Measurements from ENCODE around the gene ZC3HAV1. TPM values are rescaled to one million over a fixed set of nuclear protein-coding genes. Genes with fewer than 3 reads are reported as not detected.
A peak's percentile ranks its signal among the peaks of the same experiment; 100 is the strongest.

ZC3HAV1 gene
- total and polyA plus RNA-seq, 9 of the 15 experiments (the other 6 are each of a cell fraction or from before 2014, with no cell fraction given), result 11.9 to 40.5 (median 23.9) TPM

- TF ChIP-seq TEAD2 (tag; IDR thresholded peaks at IDR 0.05) (peak; percentile 65), ZFP91 (CRISPR knock-in tag; IDR thresholded peaks at IDR 0.05) (no peak), ZNF121 (CRISPR knock-in tag; conservative IDR thresholded peaks at IDR 0.05) (no peak), ZNF561 (CRISPR knock-in tag; conservative IDR thresholded peaks at IDR 0.05) (no peak), GATAD2B (IDR thresholded peaks at IDR 0.05; ENCODE audit: borderline replicate concordance) (peak; percentile 96), SNRNP70 (optimal IDR thresholded peaks at IDR 0.05; ENCODE audit: low read depth, low read length) (no peak), ZBTB40 (IDR thresholded peaks at IDR 0.05) (peak; percentile 35; the same call in 1 of the 2 replicates), ZBTB40 (CRISPR knock-in tag; IDR thresholded peaks at IDR 0.05) (no peak), PTRF (tag; IDR thresholded peaks at IDR 0.05) (0 out of 2 replicates have a peak, but pooled peaks have one; percentile 8), TAL1 (IDR thresholded peaks at IDR 0.05) (peak; percentile 90), NFATC3 (IDR thresholded peaks at IDR 0.05) (peak; percentile 17; the same call in 1 of the 2 replicates), CCAR2 (IDR thresholded peaks at IDR 0.05; ENCODE audit: low read depth, low read length) (no peak), E2F4 (CRISPR knock-in tag; IDR thresholded peaks at IDR 0.05; ENCODE audit: low read depth) (no peak), PML (IDR thresholded peaks at IDR 0.05; ENCODE audit: low read length) (peak; percentile 90), ZNF239 (CRISPR knock-in tag; IDR thresholded peaks at IDR 0.05) (no peak; the same call in 1 of the 2 replicates), MCM5 (IDR thresholded peaks at IDR 0.05; ENCODE audit: low read depth) (no peak), TAF7 (tag; IDR thresholded peaks at IDR 0.05) (no peak)
These were observed 65.4 kb downstream of the ZC3HAV1 start (continued) for GRCh38 chr7:139043823-139044812.

Data from K562 (cell line).